Stimulated activated CD8-positive, alpha-beta memory T cell treated with anti-CD3 and anti-CD28 coated beads, Interleukin-15, amount 100 ng/mL, for 24 hours (primary cell): ENCODE data around the gene ZNF562.

Experiments used
- DNase-seq: peaks from one replicate; pipeline ENCODE4 v3.0.0-alpha.2; 2020; ENCODE audit warnings: low read depth

ZNF562 gene

DNA sequence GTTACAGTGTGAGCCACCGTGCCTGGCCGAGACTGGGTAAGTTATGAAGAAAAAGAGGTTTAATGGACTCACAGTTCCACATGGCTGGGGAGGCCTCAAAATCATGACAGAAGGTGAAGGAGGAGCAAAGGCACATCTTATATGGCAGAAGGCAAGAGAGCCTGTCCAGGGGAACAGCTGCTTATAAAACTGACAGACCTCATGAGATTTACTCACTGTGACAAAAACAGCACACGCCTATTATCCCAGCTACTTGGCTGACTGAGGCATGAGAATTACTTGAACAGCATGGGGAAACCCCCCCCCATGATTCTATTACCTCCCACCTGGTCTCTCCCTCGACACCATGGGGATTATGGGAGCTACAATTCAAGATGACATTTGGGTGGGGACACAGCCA lies 30.4 kb downstream of the ZNF562 start:
- no peak for DNase-seq

DNA sequence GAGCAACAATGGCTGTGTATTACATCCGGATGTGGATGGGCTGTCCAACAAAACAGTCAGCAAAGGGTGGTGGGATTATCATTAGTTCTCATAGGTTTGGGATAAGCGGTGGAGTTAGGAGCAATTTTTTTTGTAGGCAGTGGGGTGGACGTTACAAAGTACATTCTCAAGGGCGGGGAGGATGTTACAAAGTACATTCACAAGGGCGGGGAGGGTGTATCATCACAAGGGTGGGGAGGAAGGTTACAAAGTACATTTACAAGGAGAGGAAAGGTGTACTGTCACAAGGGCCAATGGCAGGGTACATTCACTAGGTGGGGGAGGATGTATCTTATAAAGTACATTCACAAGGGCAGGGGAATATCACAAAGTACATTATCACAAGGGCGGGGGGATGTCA lies 33.1 kb downstream of the ZNF562 start:
- DNase-seq = no peak

DNA sequence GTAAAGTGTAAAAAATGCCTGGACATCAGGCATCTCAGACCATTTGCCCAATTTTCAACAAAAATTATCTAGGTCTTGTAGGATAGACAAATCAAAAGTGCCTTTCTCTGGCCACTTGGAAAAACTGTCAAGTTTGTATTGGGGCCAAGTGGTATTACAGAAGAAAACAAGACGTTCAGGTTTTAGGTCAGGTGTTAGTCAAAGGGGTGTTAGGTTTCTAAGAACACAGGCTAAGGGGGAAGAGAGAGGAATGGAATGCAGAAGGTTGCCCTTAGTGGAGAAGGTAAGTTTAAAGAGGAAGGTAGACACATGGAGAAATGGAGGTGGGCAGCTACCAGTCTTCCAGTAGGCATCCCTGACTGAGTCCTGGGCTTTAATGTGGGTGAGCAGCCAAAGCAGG lies 33.9 kb downstream of the ZNF562 start:
- no peak for DNase-seq

DNA sequence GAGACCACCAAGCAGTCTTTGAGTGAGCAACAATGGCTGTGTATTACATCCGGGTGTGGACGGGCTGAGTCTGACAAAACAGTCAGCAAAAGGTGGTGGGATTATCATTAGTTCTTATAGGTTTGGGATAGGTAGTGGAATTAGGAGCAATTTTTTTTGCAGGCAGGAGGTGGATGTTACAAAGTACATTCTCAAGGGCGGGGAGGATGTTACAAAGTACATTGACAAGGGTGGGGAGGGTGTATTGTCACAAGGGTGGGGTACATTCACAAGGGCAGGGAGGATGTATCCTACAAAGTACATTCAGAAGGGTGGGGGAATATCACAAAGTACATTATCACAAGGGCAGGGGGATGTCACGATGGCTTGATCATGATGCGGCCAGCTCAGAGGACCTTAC lies 38.9 kb downstream of the ZNF562 start:
- no peak for DNase-seq

DNA sequence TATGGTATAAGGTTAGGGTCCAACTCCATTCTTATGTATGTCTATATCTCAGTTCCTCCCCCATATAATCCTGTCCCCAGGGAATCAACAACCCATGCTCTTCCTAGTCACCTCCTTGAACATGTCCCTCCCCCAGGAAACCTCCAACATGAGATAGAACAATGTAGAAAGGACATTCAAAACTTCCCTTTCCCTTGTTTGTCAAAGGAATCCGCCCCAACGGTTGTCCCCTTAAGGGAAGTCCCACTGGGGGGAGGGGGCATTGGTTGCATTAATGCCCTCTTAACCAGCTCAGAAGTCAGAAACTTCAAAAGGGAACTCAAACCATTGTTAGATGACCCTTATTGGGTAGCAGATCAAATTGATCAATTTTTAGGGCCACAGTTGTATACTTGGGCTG lies 47.0 kb downstream of the ZNF562 start:
- DNase-seq = no peak

- DNase-seq = no peak
Observed at GRCh38 chr19:9622531-9622930, 52.4 kb downstream of the ZNF562 start.

- DNase-seq = peak; percentile 74
Observed at GRCh38 chr19:9621156-9622037, 53.5 kb downstream of the ZNF562 start, which contains the start of gene ZNF561. ZNF561 (minus strand) TSS chr19:9621232; CDS start chr19:9619456, 1,776 bp downstream.

- no peak for DNase-seq
Observed at GRCh38 chr19:9620842-9621155, 54.1 kb downstream of the ZNF562 start.

DNA sequence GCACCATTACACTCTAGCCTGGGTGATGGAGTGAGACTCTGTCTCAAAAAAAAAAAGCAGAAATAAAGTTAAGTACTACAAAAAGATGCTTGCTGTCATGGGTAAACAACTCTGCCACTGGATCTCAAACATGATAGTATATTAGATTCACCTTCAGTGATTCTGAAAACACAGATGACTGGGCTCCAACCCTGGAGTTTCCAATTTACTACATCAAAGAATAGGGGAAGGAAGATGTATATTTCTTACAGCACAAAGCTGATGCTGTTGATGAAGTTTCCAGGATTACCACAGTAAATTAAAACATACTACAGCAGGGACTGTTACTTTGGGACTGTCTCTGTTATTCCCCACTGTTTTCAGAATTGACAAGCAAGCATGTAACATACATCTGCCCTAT lies 59.1 kb downstream of the ZNF562 start:
- no peak for DNase-seq

- DNase-seq = no peak
Observed at GRCh38 chr19:9610484-9611113, 64.3 kb downstream of the ZNF562 start.

DNA sequence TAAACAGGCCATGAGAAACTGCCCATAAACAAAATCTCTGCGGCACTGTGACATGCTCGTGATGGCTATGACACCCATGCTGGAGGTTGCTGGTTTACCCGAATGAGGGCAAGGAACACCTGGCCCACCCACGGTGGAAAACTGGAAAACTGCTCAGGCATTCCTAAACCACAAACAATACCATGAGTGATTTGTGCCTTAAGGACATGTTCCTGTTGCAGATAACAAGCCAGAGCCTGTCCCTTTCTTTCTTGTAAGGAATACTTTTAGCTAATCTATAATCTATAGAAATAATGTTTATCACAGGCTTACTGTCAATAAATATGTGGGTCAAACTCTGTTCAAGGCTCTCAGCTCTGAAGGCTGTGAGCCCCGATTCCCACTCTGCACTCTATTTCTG lies 66.0 kb downstream of the ZNF562 start:
- no peak for DNase-seq

DNA sequence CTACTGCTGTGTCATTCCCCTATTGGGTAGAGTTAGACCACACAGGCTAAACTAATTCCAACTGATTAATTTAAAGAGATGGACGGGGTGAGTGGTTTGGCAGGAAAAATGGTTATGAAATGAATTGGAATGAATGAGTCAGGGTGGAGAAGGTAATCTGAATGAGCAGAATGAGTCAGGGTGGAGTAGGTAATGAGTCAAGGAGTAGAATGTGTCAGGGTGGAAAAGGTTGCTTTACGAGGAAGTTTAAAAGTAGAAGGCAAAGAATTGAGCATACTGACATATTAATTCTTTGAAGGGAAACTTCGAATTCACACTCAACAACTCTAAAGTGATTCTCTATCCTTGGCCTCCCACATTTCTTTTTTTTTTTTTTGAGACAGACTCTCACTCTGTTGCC lies 77.9 kb downstream of the ZNF562 start:
- DNase-seq = no peak
